Ascending aorta (tissue), 2 donors: ENCODE measurements around the gene AFF3. TPM values are rescaled to one million over a fixed set of nuclear protein-coding genes. Genes with fewer than 3 reads are reported as not detected.

Experiments used
- DNase-seq, 2 donors: peaks; one replicate each; pipeline ENCODE4 v3.0.0-alpha.2; 2019; ENCODE audit warnings: low spot score in 2 of 2
- H3K27ac ChIP-seq, 2 donors: fragments of 200-600 bp; sonication (generic); one replicate each; pipeline ENCODE4 v1.5.1; 2016 to 2017; ENCODE audit warnings: mild to moderate bottlenecking in 1 of 2
- H3K27me3 ChIP-seq: fragments of 200-600 bp; sonication (generic); one replicate; pipeline ENCODE4 v1.5.1; 2017
- H3K36me3 ChIP-seq, 2 donors: fragments of 200-600 bp; sonication (generic); one replicate each; pipeline ENCODE4 v1.5.1; 2016
- H3K4me1 ChIP-seq, 2 donors: fragments of 200-600 bp; sonication (generic); one replicate each; pipeline ENCODE4 v1.5.1; 2016 to 2017; ENCODE audit warnings: mild to moderate bottlenecking in 1 of 2
- H3K4me3 ChIP-seq, 2 donors: fragments of 200-600 bp; sonication (generic); one replicate each; pipeline ENCODE4 v1.5.1; 2016 to 2017; ENCODE audit warnings: mild to moderate bottlenecking in 1 of 2
- H3K9me3 ChIP-seq, 2 donors: fragments of 200-600 bp; sonication (generic); one replicate each; pipeline ENCODE4 v1.5.1; 2016
- intact Hi-C: fragments of 100-400 bp; cut with DNase I; formaldehyde crosslinking; loops from one replicate; pipeline ENCODE4 v1.15.1; 2023
- total RNA-seq: library from RNA; depleted of rRNA; stranded (reverse); fragments of >200 nt; gene quantifications from one replicate; pipeline ENCODE4 v1.1.0, GENCODE V29; 2016
- TF ChIP-seq, protein P1 (sequence below), 3 experiments: fragments of 200-600 bp in 2 of 3; fragments of 450-650 bp in 1 of 3; sonication (generic) in 2 of 3; IDR thresholded peaks; one replicate each; pipeline ENCODE4 v1.5.1; 2016 to 2019; ENCODE audit warnings: antibody characterized with exemption in 3 of 3, mild to moderate bottlenecking in 1 of 3, moderate library complexity in 1 of 3

AFF3 gene
- total RNA-seq, 1 donor from 2014 or later: 7.1 TPM

DNA sequence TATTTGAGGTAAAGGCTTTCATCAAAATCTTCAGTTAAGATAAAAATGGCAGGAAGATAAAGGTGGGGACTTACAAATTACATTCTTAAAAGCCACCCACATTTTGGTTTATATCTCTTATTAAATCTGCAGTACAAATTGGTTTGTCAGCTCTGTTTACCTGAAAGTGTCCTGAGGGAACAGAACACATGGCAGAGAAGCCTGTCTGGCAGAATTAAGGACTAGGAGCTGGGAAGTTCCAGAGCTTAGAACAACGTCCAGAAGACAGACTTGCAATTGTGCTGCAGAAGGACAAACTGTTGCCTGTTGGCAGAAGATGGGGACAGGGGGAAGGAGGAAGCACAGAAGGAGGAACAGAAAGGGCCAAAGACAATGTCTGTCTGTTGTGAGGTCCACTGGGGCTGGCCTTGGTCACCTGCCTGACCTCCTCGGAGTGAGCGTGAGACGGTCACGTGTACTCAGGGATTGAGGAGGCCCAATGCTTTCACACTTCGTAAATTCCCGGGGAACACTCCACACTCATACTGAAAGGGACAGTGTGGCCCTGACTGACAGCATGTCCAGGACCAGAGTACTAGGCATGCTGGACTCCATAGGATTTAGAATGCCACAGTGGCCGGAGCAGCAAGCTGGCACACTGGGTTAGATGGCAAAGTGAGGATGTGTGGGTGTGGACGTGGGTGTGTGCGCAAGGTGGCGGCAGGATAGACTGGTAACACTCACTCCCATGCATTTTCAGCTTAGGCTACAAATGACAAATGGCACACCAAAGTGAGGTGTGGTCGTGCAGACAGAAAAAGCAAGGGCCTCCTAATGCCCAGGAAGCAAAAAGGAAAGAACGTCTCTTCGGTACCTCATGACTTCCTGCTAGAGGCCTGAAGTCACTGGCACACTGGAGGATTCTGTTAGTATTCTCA, 441.6 kb downstream of the AFF3 start:
- no peaks in the 10 kb centered on the region for H3K36me3 ChIP-seq
- no peak overlapping the region for H3K27ac ChIP-seq
- TF ChIP-seq, protein P1, sequence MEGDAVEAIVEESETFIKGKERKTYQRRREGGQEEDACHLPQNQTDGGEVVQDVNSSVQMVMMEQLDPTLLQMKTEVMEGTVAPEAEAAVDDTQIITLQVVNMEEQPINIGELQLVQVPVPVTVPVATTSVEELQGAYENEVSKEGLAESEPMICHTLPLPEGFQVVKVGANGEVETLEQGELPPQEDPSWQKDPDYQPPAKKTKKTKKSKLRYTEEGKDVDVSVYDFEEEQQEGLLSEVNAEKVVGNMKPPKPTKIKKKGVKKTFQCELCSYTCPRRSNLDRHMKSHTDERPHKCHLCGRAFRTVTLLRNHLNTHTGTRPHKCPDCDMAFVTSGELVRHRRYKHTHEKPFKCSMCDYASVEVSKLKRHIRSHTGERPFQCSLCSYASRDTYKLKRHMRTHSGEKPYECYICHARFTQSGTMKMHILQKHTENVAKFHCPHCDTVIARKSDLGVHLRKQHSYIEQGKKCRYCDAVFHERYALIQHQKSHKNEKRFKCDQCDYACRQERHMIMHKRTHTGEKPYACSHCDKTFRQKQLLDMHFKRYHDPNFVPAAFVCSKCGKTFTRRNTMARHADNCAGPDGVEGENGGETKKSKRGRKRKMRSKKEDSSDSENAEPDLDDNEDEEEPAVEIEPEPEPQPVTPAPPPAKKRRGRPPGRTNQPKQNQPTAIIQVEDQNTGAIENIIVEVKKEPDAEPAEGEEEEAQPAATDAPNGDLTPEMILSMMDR (IDR thresholded peaks at IDR 0.05): no peak
- H3K9me3 ChIP-seq: no peaks in the 10 kb centered on the region
- peaks cover 0 to 11% of the 10 kb centered on the region in 2 donors for H3K4me1 ChIP-seq
- no peak overlapping the region for H3K4me3 ChIP-seq
- intact Hi-C loops: no loop called here
- no peak for DNase-seq
- no peaks in the 10 kb centered on the region for H3K27me3 ChIP-seq

DNA sequence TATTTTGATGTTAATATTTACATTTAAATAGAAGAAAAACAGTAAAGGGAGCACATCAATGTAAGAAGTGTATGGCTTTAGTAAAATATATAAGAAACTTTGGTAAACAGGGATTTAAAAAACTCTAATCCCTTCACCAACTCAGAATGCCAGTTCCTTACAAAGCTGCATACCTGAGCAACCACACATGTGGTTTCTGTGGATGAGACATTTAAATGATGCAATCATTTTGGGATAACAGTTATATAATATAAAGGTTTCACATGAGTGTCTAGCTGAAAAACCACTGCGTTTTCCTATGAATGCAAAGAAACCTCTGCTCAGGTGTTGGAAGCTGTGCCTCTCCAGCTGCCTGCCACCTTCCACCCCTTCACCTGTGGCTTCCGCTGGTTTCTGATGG, 443.5 kb downstream of the AFF3 start:
- Histone ChIP-seq H3K4me3 (no peak overlapping the region), H3K27ac (no peak overlapping the region), H3K36me3 (no peaks in the 10 kb centered on the region), H3K4me1 (peaks cover 0 to 11% of the 10 kb centered on the region in 2 donors), H3K9me3 (no peaks in the 10 kb centered on the region), H3K27me3 (no peaks in the 10 kb centered on the region)
- no peak for DNase-seq
- TF ChIP-seq, protein P1 (IDR thresholded peaks at IDR 0.05): no peak
- intact Hi-C loops: no loop called here

DNA sequence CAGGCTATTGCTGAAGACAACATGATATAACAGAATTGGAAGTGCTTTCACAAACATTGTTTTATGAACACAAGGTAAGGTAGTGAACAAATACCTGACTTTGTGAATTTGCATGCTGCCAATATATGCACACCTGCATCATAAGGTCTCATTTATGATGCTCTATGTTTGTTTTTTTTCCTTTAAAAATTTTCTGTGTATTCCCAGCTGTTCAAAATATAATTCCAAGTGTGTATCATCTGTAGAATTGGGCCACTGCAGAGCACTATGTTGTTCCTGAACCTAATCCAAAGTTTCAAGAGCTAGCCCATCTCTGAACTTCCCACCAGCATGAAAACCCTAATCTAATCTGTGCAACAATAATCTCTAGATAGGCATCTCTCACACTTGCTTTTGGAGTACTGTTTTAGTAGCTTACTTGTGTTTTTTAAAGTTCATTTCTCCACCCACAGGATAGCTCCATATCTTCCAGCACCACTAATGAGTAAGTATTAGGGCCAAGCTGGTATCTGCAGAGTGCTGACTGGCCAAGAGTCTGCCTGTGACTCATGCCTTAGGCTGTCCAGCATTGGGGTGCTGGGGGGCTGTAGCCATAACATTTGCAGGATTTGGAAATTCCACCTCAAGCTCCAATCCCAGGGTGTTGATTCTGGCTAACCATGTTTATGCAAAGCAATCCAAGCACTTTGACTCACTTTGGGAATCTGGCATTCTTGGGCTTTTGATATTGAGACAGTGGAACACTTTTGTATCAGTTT, 444.4 kb downstream of the AFF3 start:
- H3K27me3 ChIP-seq: no peaks in the 10 kb centered on the region
- no peaks in the 10 kb centered on the region for H3K36me3 ChIP-seq
- H3K4me1 ChIP-seq: peaks cover 0 to 11% of the 10 kb centered on the region in 2 donors
- intact Hi-C loops: no loop called here
- no peak overlapping the region for H3K4me3 ChIP-seq
- TF ChIP-seq, protein P1 (IDR thresholded peaks at IDR 0.05): no peak
- no peak overlapping the region for H3K27ac ChIP-seq
- no peaks in the 10 kb centered on the region for H3K9me3 ChIP-seq
- DNase-seq: no peak

DNA sequence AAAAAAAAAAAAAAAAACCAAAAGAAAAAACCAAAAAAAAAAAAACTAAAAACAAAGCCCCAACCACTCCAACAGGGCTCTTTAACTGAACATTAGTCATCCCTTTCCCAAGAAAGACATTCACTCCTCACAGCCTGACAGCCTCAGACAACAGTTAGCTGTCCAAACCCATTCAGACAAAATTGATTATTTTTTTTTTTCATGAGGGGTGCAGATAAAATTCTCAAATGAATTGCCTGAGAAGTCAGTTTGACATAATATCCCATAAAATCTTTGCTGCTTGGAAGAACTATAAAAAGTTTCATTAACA, 446.5 kb downstream of the AFF3 start:
- DNase-seq: no peak
- H3K4me3 ChIP-seq: no peak overlapping the region
- H3K36me3 ChIP-seq: no peaks in the 10 kb centered on the region
- no peak overlapping the region for H3K27ac ChIP-seq
- TF ChIP-seq, protein P1 (IDR thresholded peaks at IDR 0.05): no peak
- H3K27me3 ChIP-seq: no peaks in the 10 kb centered on the region
- intact Hi-C loops: no loop called here
- peaks cover 0 to 11% of the 10 kb centered on the region in 2 donors for H3K4me1 ChIP-seq
- no peaks in the 10 kb centered on the region for H3K9me3 ChIP-seq

DNA sequence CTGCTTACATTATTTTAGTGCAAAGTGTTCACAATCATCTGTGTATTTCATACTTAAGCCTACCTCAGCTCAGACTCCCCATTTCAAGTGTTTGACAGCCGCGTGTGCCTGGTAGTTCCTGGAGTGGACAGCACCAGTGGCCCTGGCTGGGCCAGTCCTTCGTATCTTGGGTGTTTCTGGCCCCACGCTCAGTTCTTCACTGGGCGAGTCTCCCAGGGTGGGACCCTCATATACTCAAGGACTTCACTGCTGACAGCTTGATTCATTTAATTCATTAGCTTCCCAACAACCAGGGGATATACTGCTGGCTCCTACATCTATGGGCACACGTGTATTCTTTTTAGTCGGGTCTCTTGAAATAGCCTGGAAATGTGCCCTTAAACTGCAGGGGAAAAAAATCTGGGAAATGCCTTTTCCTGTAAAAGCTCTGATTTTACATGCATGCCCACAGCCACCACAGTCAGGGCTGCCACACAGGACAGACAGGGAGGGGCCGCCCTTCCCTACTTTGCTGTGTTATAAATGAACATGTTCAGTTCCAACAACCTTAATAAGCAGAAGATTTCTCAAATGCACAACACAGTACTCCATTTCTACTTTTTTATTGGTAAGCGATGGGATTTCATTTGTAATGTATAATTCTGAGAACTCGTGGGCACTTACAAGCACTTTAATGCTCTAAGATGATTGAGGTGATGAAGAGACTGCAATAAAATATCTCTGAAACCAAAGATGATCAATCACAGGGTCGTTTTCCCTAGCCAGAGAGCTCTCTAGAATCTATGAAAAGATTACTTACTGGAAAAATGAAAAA, 447.1 kb downstream of the AFF3 start:
- intact Hi-C loops: no loop called here
- no peak overlapping the region for H3K27ac ChIP-seq

More for the DNA sequence above, 447.1 kb downstream of the AFF3 start:
- no peak overlapping the region for H3K4me3 ChIP-seq
- no peak for DNase-seq
- TF ChIP-seq, protein P1 (IDR thresholded peaks at IDR 0.05): no peak
- H3K4me1 ChIP-seq: peaks cover 0 to 11% of the 10 kb centered on the region in 2 donors
- H3K36me3 ChIP-seq: no peaks in the 10 kb centered on the region
- H3K9me3 ChIP-seq: no peaks in the 10 kb centered on the region
- H3K27me3 ChIP-seq: no peaks in the 10 kb centered on the region
